CD4-positive, alpha-beta T cell treated with Interleukin-17A for 1 hour (primary cell): ENCODE data around the gene TRMT6.

Source experiments
- DNase-seq: peaks from one replicate; pipeline ENCODE4 v3.0.0-alpha.2; 2020

The TRMT6 gene

GRCh38 chr20:5895626-5896025, 54.7 kb downstream of the TRMT6 start:
- DNase-seq: no peak

DNA sequence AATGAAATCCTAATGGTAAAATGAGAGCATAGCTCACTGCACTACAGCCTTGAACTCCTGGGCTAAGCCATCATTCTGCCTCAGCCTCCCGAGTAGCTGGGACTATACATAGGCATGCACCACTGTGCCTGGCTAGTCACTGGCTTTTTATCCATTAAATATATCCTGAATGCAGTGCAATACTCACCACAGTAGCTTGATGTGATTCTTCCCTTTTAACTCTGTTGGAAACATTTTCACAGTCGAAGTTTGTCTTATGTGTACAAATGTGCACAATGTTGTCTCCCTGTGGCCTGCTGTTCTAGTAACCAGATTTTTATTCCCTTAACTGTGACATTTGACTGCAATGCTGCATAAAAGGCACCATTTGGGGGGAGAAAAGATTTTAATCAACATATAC, 56.7 kb downstream of the TRMT6 start:
- no peak for DNase-seq

DNA sequence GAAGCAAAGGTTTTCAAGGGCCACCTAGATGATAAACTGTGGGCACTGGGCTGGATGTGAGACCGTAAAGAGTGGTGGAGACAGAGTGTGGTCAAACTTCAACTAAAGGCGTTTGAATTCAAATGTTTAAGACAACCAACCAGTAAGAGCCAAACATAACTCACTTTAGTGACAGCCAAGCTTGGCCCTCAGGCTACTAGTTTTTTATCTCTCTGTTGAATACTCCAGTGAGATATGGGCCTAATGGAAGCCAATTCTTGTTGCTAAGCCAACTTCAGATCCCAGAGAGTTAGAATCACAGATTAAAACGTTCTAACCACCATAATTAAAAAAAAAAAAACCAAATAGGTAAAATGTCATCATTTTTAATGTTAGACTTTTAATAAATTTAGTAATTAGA, 57.3 kb downstream of the TRMT6 start:
- DNase-seq: no peak

DNA sequence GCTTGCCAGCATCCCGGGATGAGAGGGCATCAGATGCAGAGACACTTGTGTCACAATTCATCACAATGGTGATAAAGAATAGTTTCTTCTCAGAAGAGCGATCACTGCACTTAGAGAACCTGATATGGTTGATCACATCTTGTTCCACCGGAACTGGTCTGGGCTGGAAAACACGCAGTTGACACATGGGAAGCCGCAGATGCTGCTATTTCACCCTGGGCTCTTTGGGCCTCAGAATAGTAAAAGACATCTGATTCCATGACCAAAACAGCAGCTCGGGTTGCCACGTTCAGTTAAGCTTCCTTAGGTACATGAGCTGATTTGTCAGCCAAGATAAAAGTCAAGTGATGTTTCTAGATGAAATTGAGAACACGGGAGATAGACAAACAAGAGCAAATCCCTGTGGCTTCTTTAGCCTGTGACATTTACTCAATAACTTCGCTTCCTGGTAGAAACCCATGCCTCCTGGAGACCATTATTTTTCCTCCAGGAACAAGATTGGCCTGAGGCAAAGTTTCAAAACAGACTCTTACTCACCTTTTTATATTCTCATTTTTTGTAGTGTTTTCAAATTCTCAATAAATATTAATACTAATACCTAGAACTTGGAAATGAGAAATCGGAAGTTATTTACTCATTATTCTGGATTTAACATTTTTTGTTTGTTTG, 59.4 kb downstream of the TRMT6 start:
- no peak for DNase-seq

GRCh38 chr20:5888041-5888440, 62.3 kb downstream of the TRMT6 start:
- no peak for DNase-seq

DNA sequence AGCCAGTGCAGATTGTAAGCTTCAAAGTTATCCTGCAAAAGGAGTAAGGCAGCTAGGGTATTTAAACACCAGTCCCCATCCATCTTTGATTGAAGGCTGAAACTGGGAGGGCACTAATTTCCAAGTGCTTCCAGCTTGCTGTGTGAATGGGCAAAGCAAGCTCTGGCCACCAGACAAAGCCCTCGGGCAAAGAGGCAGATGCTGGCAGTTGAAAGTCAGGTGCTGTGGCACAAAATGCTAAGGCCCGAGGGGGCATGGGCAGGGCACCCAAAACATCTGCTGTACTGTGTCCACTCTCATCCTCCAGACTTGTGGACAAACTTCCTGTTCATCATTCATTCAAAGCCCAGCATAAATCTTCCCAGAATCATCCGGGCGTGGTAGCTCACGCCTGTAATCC, 62.9 kb downstream of the TRMT6 start:
- no peak for DNase-seq
